H54 (cell line): Measurements from ENCODE around the gene KRTAP9-1.
A peak's percentile ranks its signal among the peaks of the same experiment; 100 is the strongest.
"Not testable (repeated sequence)": the region's sequence is repeated elsewhere in the genome, so short reads cannot be mapped to it uniquely, and the experiment has no call there.

Source experiments
- DNase-seq: peaks from one replicate; pipeline ENCODE4 v3.0.0; 2011; ENCODE audit warnings: low spot score, mixed read lengths; ENCODE audit not compliant: insufficient read length
- FAIRE-seq: peaks from 3 replicates; lab custom pipeline; 2011; peaks lifted over from hg19 to GRCh38; lab: Jason Lieb, UNC
- POLR2A ChIP-seq: IDR thresholded peaks from 2 replicates; pipeline ENCODE4 v1.6.1; 2011; ENCODE audit warnings: low read depth, mild to moderate bottlenecking, low read length

The KRTAP9-1 gene

GRCh38 chr17:41189837-41190318 lies at the start of gene KRTAP9-1:
TSS of gene KRTAP9-1 (plus strand) at chr17:41189887. CDS start at chr17:41189887, 0 bp downstream.
- DNase-seq, FAIRE-seq: not testable (repeated sequence)

GRCh38 chr17:41140360-41141131 lies 49.1 kb upstream of the KRTAP9-1 start, which contains the start of gene KRTAP4-6:
TSS of gene KRTAP4-6 (minus strand) at chr17:41140544. CDS start at chr17:41140487, 57 bp downstream.
- TF ChIP-seq POLR2A: no peak
- FAIRE-seq (peak; percentile 66), DNase-seq (peak; percentile 26)

- FAIRE-seq: no peak
- DNase-seq: no peak
- no peak for TF ChIP-seq POLR2A
Measured at GRCh38 chr17:41141361-41141760, 48.3 kb upstream of the KRTAP9-1 start.

- FAIRE-seq (no peak), DNase-seq (no peak)
- TF ChIP-seq POLR2A: no peak
Measured at GRCh38 chr17:41144846-41145245, 44.8 kb upstream of the KRTAP9-1 start.

DNA sequence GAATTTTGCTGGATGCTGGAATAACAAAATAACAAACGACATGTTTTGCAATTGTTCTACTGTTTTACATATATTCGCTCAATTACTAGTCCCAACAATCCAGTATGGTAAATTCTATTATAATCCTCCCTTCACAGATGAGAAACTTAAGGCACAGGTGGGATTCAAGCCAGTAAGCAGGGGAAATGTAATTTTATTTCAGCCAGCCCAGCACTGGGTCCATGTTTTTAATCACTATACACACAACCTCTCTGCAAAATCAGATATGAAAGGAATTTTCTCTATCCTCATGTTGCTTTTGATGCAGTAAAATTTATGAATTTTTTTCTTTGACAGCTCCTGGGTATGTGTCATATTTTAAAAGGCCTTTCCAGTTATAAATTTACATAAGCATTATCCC lies 44.4 kb upstream of the KRTAP9-1 start:
- DNase-seq (no peak), FAIRE-seq (no peak)
- TF ChIP-seq POLR2A: no peak

DNA sequence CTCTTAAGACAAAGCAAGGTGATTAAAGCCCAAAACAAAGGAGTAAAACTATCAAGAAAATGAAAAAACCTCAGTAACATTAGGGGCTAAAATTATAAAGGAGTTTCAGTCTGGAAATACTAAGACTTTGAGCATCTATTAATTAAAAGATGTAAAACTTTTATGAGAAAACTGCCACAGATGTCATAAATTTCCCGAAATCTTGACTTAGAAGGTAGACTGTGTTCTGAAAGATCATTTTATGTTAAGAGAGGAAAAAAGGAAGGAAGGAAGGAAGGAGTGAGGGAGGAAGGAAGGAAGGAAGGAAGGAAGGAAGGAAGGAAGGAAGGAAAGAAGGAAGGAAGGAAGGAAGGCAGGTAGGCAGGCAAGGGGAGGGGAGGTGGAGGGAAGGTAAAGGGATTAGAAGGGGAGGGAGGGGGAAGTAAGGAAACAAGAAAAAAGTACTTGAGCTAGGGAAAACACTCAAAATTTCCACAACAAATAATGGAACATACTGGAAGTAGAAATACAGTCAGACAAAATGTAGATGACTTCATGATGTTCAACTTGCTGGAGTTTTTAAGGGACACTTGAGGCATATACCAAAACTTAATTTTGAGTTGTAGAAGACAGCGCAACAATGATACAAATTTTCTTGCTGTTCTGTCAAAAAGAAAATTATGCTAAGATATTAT lies 42.0 kb upstream of the KRTAP9-1 start:
- FAIRE-seq: no peak
- no peak for DNase-seq
- TF ChIP-seq POLR2A: no peak

- FAIRE-seq, DNase-seq: not testable (repeated sequence)
Measured at GRCh38 chr17:41148971-41149651, 40.6 kb upstream of the KRTAP9-1 start.

- FAIRE-seq: no peak
Measured at GRCh38 chr17:41149652-41149985, 40.1 kb upstream of the KRTAP9-1 start, which contains the start of gene KRTAP4-5. TSS of gene KRTAP4-5 (minus strand) at chr17:41149825. CDS start at chr17:41149767, 58 bp downstream.

GRCh38 chr17:41150026-41150425 lies 39.7 kb upstream of the KRTAP9-1 start:
- FAIRE-seq (no peak), DNase-seq (no peak)
- no peak for TF ChIP-seq POLR2A

More at GRCh38 chr17:41149652-41149985, 40.1 kb upstream of the KRTAP9-1 start, which contains the start of gene KRTAP4-5:
- DNase-seq: no peak
- TF ChIP-seq POLR2A: no peak

GRCh38 chr17:41151525-41151924 lies 38.2 kb upstream of the KRTAP9-1 start:
- no peak for TF ChIP-seq POLR2A
- DNase-seq: no peak
- no peak for FAIRE-seq

DNA sequence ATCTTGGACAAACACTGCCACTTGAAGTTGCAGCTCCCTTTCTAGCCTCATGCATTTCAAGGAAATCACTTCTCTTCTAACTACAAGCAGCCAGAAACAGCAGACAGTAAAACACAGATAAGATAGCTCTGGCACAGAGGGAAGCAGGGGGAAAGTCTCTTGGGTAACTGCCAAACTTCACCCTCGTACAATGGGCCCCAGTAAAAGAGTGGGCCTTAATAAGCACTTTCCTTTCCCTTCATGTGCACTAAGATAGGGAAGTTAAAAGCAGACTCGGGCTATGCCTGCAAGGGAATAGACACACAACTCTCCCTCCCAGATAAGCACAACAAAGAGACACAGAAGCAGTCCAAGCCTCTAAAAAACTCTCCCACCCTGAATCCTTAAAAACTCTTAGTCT lies 35.8 kb upstream of the KRTAP9-1 start:
- FAIRE-seq (no peak), DNase-seq (no peak)
- no peak for TF ChIP-seq POLR2A

DNA sequence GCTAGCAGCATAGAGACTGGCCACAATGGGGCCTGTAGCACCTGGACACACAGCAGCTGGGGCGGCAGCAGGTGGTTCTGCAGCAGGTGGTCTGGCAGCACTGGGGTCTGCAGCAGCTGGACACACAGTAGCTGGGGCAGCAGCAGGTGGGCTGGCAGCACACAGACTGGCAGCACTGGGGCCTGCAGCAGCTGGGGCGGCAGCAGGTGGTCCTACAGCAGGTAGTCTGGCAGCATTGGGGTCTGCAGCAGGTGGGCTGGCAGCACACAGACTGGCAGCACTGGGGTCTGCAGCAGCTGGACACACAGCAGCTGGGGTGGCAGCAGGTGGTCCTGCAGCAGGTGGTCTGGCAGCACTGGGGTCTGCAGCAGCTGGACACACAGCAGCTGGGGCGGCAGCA lies 29.5 kb upstream of the KRTAP9-1 start:
- FAIRE-seq: not testable (repeated sequence)

GRCh38 chr17:41160648-41161047 lies 29.0 kb upstream of the KRTAP9-1 start, which contains the start of gene KRTAP4-4:
TSS of gene KRTAP4-4 (minus strand) at chr17:41160748. CDS start at chr17:41160691, 57 bp downstream.
- no peak for TF ChIP-seq POLR2A
- FAIRE-seq: no peak
- no peak for DNase-seq

More for the DNA sequence above, 29.5 kb upstream of the KRTAP9-1 start:
- DNase-seq: not testable (repeated sequence)

DNA sequence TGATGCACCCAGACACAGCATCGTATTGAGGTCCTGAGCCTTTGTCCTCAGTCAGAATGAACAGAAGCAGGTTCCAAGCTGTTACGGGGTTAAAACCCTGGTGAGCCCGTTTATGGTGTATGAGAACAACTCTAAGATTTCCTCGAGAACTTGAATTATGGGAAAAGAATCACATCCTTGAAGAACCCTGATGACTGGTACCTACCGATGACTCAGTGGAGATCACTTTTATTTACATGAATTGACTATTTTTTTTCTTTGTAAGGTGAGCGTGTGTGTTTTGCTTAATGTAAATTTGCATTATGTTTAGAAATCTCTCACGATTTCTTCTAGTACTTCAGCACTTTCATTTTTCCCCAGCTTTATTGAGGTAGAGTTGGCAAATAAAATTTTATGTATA lies 25.9 kb upstream of the KRTAP9-1 start:
- DNase-seq: no peak
- FAIRE-seq: peak; percentile 15
- no peak for TF ChIP-seq POLR2A
